HEK293 (cell line): ENCODE data around the gene RCOR3.

Experiments
- CTCF ChIA-PET: fragments of 350-600 bp; formaldehyde crosslinking; extraction: SDS; loops from one replicate; lab custom pipeline; 2021; ENCODE audit warnings: antibody characterized with exemption; lab: Yijun Ruan, JAX
- POLR2A ChIA-PET: fragments of 300-600 bp; formaldehyde crosslinking; extraction: SDS; loops from one replicate; lab custom pipeline; 2020; ENCODE audit warnings: antibody characterized with exemption, inconsistent platforms; lab: Yijun Ruan, JAX
- H3K27ac ChIP-seq: fragments of 200-500 bp; sonication (Bioruptor generic); 2 replicates; pipeline ENCODE4 v1.5.1; 2014; ENCODE audit warnings: low read depth, low read length, control low read depth, inconsistent platforms; ENCODE audit errors: extremely low read depth
- H3K36me3 ChIP-seq, 2 experiments: fragments of 200-500 bp in 1 of 2; sonication (Bioruptor generic) in 1 of 2; 1 replicate in 1 of 2; 2 replicates in 1 of 2; pipeline ENCODE4 v1.5.1; 2014 to 2017; ENCODE audit warnings: inconsistent platforms in 2 of 2, low read length in 2 of 2; ENCODE audit not compliant: control insufficient read depth in 2 of 2, insufficient read depth in 1 of 2
- H3K4me1 ChIP-seq: fragments of 200-500 bp; sonication (Bioruptor generic); 2 replicates; pipeline ENCODE4 v1.5.1; 2014; ENCODE audit warnings: mild to moderate bottlenecking, low read length, inconsistent platforms; ENCODE audit not compliant: control insufficient read depth, insufficient read depth
- H3K4me3 ChIP-seq: 2 replicates; pipeline ENCODE4 v1.5.1; 2011; ENCODE audit warnings: low read depth, mild to moderate bottlenecking, control low read depth, low read length, moderate library complexity
- H3K9me3 ChIP-seq: fragments of 200-500 bp; sonication (Bioruptor generic); 2 replicates; pipeline ENCODE4 v1.5.1; 2014; ENCODE audit warnings: low read depth, low read length, inconsistent platforms; ENCODE audit not compliant: control insufficient read depth, insufficient read depth
- EGR2 ChIP-seq: fragments of 450-650 bp; formaldehyde crosslinking; IDR thresholded peaks from 2 replicates; pipeline ENCODE4 v1.5.1; 2016; ENCODE audit warnings: low read depth, missing biosample characterization, missing genetic modification characterization
- IKZF3 ChIP-seq: fragments of 450-650 bp; IDR thresholded peaks from 2 replicates; pipeline ENCODE4 v1.5.0; 2018; ENCODE audit warnings: missing biosample characterization, mild to moderate bottlenecking, missing genetic modification characterization, moderate library complexity
- SCRT2 ChIP-seq: fragments of 450-650 bp; formaldehyde crosslinking; IDR thresholded peaks from 2 replicates; pipeline ENCODE4 v1.5.1; 2016; ENCODE audit warnings: missing biosample characterization, missing genetic modification characterization
- ZBTB17 ChIP-seq: fragments of 450-650 bp; formaldehyde crosslinking; IDR thresholded peaks from 2 replicates; pipeline ENCODE4 v1.5.1; 2016; ENCODE audit warnings: missing biosample characterization, missing genetic modification characterization
- ZBTB20 ChIP-seq: fragments of 450-650 bp; formaldehyde crosslinking; IDR thresholded peaks from 2 replicates; pipeline ENCODE4 v1.5.1; 2016; ENCODE audit warnings: missing biosample characterization, missing genetic modification characterization
- ZBTB8A ChIP-seq: fragments of 450-650 bp; formaldehyde crosslinking; IDR thresholded peaks from 2 replicates; pipeline ENCODE4 v1.5.1; 2016; ENCODE audit warnings: missing biosample characterization, missing genetic modification characterization
- ZFHX2 ChIP-seq: fragments of 450-650 bp; formaldehyde crosslinking; conservative IDR thresholded peaks from 2 replicates; pipeline ENCODE4 v1.5.1; 2016; ENCODE audit warnings: missing biosample characterization, missing genetic modification characterization
- ZNF2 ChIP-seq: fragments of 450-650 bp; formaldehyde crosslinking; IDR thresholded peaks from 2 replicates; pipeline ENCODE4 v1.5.1; 2016; ENCODE audit warnings: missing biosample characterization, missing genetic modification characterization
- ZNF341 ChIP-seq: fragments of 450-650 bp; formaldehyde crosslinking; IDR thresholded peaks from 2 replicates; pipeline ENCODE4; 2016; ENCODE audit warnings: low read depth, missing biosample characterization, missing genetic modification characterization
- ZNF354C ChIP-seq: fragments of 450-650 bp; formaldehyde crosslinking; IDR thresholded peaks from 2 replicates; pipeline ENCODE4 v1.5.1; 2016; ENCODE audit warnings: missing biosample characterization, missing genetic modification characterization, low read depth, borderline replicate concordance
- ZNF473 ChIP-seq: fragments of 450-650 bp; formaldehyde crosslinking; IDR thresholded peaks from 2 replicates; pipeline ENCODE4 v1.5.1; 2017; ENCODE audit warnings: missing biosample characterization, missing genetic modification characterization
- ZNF501 ChIP-seq: fragments of 450-650 bp; formaldehyde crosslinking; IDR thresholded peaks from 2 replicates; pipeline ENCODE4 v1.5.1; 2016; ENCODE audit warnings: missing biosample characterization, missing genetic modification characterization
- ZNF530 ChIP-seq: fragments of 450-650 bp; formaldehyde crosslinking; IDR thresholded peaks from 2 replicates; pipeline ENCODE4 v1.5.1; 2016; ENCODE audit warnings: low read depth, missing biosample characterization, missing genetic modification characterization
- ZNF600 ChIP-seq: fragments of 450-650 bp; formaldehyde crosslinking; IDR thresholded peaks from 2 replicates; pipeline ENCODE4 v1.5.1; 2016; ENCODE audit warnings: missing biosample characterization, missing genetic modification characterization
- ZNF626 ChIP-seq: fragments of 450-650 bp; sonication (Bioruptor Pico); formaldehyde crosslinking; IDR thresholded peaks from 2 replicates; pipeline ENCODE4 v1.5.1; 2018; ENCODE audit warnings: missing biosample characterization, missing genetic modification characterization, inconsistent platforms
- ZNF654 ChIP-seq: fragments of 450-650 bp; formaldehyde crosslinking; IDR thresholded peaks from 2 replicates; pipeline ENCODE4 v1.5.1; 2016; ENCODE audit warnings: low read depth, missing biosample characterization, missing genetic modification characterization
- ZNF660 ChIP-seq: fragments of 450-650 bp; IDR thresholded peaks from 2 replicates; pipeline ENCODE4 v1.5.1; 2018; ENCODE audit warnings: missing biosample characterization, mild to moderate bottlenecking, missing genetic modification characterization
- ZNF664 ChIP-seq: fragments of 450-650 bp; formaldehyde crosslinking; IDR thresholded peaks from 2 replicates; pipeline ENCODE4 v1.5.1; 2016; ENCODE audit warnings: missing biosample characterization, missing genetic modification characterization
- ZSCAN30 ChIP-seq: fragments of 450-650 bp; IDR thresholded peaks from 2 replicates; pipeline ENCODE4 v1.5.1; 2018; ENCODE audit warnings: missing biosample characterization, mild to moderate bottlenecking, missing genetic modification characterization, moderate library complexity
- TF ChIP-seq, protein P1 (sequence below): fragments of 450-650 bp; formaldehyde crosslinking; IDR thresholded peaks from 2 replicates; pipeline ENCODE4 v1.5.1; 2016; ENCODE audit warnings: missing biosample characterization, missing genetic modification characterization
- TF ChIP-seq, protein P2 (sequence below): fragments of 450-650 bp; formaldehyde crosslinking; IDR thresholded peaks from 2 replicates; pipeline ENCODE4 v1.5.1; 2016; ENCODE audit warnings: missing biosample characterization, missing genetic modification characterization

Gene RCOR3

GRCh38 chr1:211323156-211324063 is 64.2 kb downstream of the RCOR3 start:
- H3K27ac ChIP-seq = no peak overlapping the region
- POLR2A ChIA-PET = no interaction called here
- H3K4me3 ChIP-seq = no peak overlapping the region
- no peaks in the 10 kb centered on the region for H3K4me1 ChIP-seq
- H3K9me3 ChIP-seq = no peaks in the 10 kb centered on the region
- CTCF ChIA-PET = interaction anchor here (0.6 to 4.1 kb wide), 43 partner anchors 9 to 1557 kb away, joined by 3 to 59 read pairs (median 4); no protein-coding TSS in a partner anchor
- TF ChIP-seq IKZF3 (tag by site-specific recombination) (peak; percentile 7; the same call in 1 of the 2 replicates), ZBTB17 (peak; percentile 88), ZNF2 (tag by site-specific recombination) (0 out of 2 replicates have a peak, but pooled peaks have one; percentile 46), ZBTB8A (tag by site-specific recombination) (peak; percentile 60), ZNF501 (tag by site-specific recombination) (peak; percentile 24; the same call in 1 of the 2 replicates), ZNF473 (tag by site-specific recombination) (no peak), ZNF660 (tag by site-specific recombination) (0 out of 2 replicates have a peak, but pooled peaks have one; percentile 13), ZNF354C (no peak), SCRT2 (tag by site-specific recombination) (no peak), ZNF530 (tag by site-specific recombination) (no peak), ZNF654 (tag by site-specific recombination) (peak; percentile 93), ZSCAN30 (tag by site-specific recombination) (peak; percentile 81), ZBTB20 (peak; percentile 83), ZNF626 (tag by site-specific recombination) (no peak)
- TF ChIP-seq, protein P1, sequence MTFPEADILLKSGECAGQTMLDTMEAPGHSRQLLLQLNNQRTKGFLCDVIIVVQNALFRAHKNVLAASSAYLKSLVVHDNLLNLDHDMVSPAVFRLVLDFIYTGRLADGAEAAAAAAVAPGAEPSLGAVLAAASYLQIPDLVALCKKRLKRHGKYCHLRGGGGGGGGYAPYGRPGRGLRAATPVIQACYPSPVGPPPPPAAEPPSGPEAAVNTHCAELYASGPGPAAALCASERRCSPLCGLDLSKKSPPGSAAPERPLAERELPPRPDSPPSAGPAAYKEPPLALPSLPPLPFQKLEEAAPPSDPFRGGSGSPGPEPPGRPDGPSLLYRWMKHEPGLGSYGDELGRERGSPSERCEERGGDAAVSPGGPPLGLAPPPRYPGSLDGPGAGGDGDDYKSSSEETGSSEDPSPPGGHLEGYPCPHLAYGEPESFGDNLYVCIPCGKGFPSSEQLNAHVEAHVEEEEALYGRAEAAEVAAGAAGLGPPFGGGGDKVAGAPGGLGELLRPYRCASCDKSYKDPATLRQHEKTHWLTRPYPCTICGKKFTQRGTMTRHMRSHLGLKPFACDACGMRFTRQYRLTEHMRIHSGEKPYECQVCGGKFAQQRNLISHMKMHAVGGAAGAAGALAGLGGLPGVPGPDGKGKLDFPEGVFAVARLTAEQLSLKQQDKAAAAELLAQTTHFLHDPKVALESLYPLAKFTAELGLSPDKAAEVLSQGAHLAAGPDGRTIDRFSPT = no peak
- TF ChIP-seq, protein P2, sequence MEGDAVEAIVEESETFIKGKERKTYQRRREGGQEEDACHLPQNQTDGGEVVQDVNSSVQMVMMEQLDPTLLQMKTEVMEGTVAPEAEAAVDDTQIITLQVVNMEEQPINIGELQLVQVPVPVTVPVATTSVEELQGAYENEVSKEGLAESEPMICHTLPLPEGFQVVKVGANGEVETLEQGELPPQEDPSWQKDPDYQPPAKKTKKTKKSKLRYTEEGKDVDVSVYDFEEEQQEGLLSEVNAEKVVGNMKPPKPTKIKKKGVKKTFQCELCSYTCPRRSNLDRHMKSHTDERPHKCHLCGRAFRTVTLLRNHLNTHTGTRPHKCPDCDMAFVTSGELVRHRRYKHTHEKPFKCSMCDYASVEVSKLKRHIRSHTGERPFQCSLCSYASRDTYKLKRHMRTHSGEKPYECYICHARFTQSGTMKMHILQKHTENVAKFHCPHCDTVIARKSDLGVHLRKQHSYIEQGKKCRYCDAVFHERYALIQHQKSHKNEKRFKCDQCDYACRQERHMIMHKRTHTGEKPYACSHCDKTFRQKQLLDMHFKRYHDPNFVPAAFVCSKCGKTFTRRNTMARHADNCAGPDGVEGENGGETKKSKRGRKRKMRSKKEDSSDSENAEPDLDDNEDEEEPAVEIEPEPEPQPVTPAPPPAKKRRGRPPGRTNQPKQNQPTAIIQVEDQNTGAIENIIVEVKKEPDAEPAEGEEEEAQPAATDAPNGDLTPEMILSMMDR (tag by site-specific recombination) = peak; percentile 82
- no peaks in the 10 kb centered on the region for H3K36me3 ChIP-seq

DNA sequence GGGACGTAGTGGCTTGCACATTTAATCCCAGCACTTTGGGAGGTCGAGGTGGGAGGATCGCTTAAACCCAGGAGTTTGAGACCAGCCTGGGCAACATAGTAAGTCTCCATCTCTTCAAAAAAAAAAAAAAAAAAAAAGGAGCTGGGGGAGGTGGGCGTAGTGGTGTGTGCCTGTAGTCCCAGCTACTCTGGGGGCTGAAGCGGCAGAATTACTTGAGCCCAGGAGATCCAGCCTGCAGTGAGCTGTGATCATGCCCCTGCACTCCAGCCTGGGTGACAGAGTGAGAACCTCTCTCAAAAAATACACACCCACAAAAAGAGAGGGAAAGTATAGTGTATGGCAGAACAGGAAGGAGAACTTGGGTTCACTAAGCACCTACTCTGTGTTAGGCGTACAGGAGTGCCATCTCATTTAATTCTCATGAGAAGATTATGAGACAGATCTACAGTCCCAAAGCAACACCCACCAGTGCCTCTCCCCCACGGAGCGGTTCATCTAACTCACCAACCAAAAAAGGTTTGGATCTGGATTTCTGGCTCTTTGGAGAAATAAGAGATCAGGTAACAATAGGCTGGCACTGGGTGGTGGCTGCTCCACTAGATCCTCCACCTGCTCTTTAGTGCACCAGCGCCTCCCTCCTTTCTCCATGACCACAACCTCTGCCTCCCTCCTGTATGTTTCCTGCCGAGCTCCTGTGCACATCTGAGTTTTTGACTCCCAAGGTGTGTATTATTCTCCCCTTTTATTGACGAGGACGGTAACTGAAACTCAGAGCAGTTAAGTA is 66.0 kb downstream of the RCOR3 start:
- Histone ChIP-seq H3K9me3 (no peaks in the 10 kb centered on the region), H3K36me3 (no peaks in the 10 kb centered on the region), H3K4me1 (no peaks in the 10 kb centered on the region), H3K4me3 (no peak overlapping the region), H3K27ac (no peak overlapping the region)
- CTCF ChIA-PET = interaction anchor here (0.9 to 4.1 kb wide), 4 partner anchors 23 to 330 kb away, joined by 3 to 59 read pairs (median 4); no protein-coding TSS in a partner anchor
- TF ChIP-seq ZNF600 (tag by site-specific recombination) (peak; percentile 27; the same call in 1 of the 2 replicates), ZNF664 (tag by site-specific recombination) (peak; percentile 88), EGR2 (tag by site-specific recombination) (peak; percentile 65), ZNF341 (tag by site-specific recombination) (peak; percentile 88), ZFHX2 (peak; percentile 59), ZBTB8A (tag by site-specific recombination) (no peak)
- POLR2A ChIA-PET = interaction anchor here (0.6 to 1.5 kb wide), 2 partner anchors 14 to 173 kb away, joined by 3 read pairs; no protein-coding TSS in a partner anchor
